Mesenchymal stem cell (in vitro differentiated cells and primary cell): ENCODE measurements around the gene BCL2L11.

ENCODE experiments used
- DNase-seq: peaks from one replicate; pipeline ENCODE4 v3.0.0-alpha.2; 2013
- H2AFZ ChIP-seq: one replicate; pipeline ENCODE4 v1.6.1; 2013; ENCODE audit warnings: low read depth, mild to moderate bottlenecking, control low read depth, inconsistent platforms, low read length, moderate library complexity
- H2AK5ac ChIP-seq: 2 replicates; pipeline ENCODE4 v1.6.1; 2013; ENCODE audit warnings: low read length, moderate library complexity, mild to moderate bottlenecking, inconsistent platforms; ENCODE audit not compliant: severe bottlenecking
- H2BK120ac ChIP-seq: one replicate; pipeline ENCODE4 v1.6.1; 2013; ENCODE audit warnings: low read depth, mild to moderate bottlenecking, inconsistent platforms, low read length, moderate library complexity
- H2BK12ac ChIP-seq, 2 experiments: one replicate each; pipeline ENCODE4 v1.6.1; 2013; ENCODE audit warnings: inconsistent platforms in 2 of 2, low read length in 2 of 2, mild to moderate bottlenecking in 2 of 2, moderate library complexity in 2 of 2, control low read depth in 1 of 2
- H2BK15ac ChIP-seq: one replicate; pipeline ENCODE4 v1.6.1; 2013; ENCODE audit warnings: mild to moderate bottlenecking, low read depth, inconsistent platforms; ENCODE audit not compliant: poor library complexity, severe bottlenecking
- H2BK5ac ChIP-seq: 2 replicates; pipeline ENCODE4 v1.6.1; 2013; ENCODE audit warnings: low read depth, mild to moderate bottlenecking, low read length, control low read depth, inconsistent platforms; ENCODE audit not compliant: poor library complexity, severe bottlenecking
- H3K14ac ChIP-seq, 2 experiments: one replicate each; pipeline ENCODE4 v1.6.1; 2013; ENCODE audit warnings: inconsistent platforms in 2 of 2, low read length in 2 of 2, control low read depth in 1 of 2, mild to moderate bottlenecking in 1 of 2, moderate library complexity in 1 of 2
- H3K18ac ChIP-seq, 2 experiments: one replicate each; pipeline ENCODE4 v1.6.1; 2013; ENCODE audit warnings: inconsistent platforms in 2 of 2, low read length in 2 of 2, control low read depth in 1 of 2, low read depth in 1 of 2, mild to moderate bottlenecking in 1 of 2
- H3K23ac ChIP-seq, 2 experiments: one replicate each; pipeline ENCODE4 v1.6.1; 2013; ENCODE audit warnings: inconsistent platforms in 2 of 2, low read length in 2 of 2, mild to moderate bottlenecking in 2 of 2, moderate library complexity in 2 of 2, control low read depth in 1 of 2
- H3K27ac ChIP-seq: 2 replicates; pipeline ENCODE4 v1.5.1; 2013; ENCODE audit warnings: mild to moderate bottlenecking, moderate library complexity, low read length, control low read depth, inconsistent platforms; ENCODE audit not compliant: poor library complexity, severe bottlenecking
- H3K27me3 ChIP-seq, 2 experiments: 2 replicates each; pipeline versions ENCODE4 v1.6.1 to v1.7.0; 2013; ENCODE audit warnings: low read length in 2 of 2, mild to moderate bottlenecking in 2 of 2, moderate library complexity in 2 of 2, control low read depth in 1 of 2, inconsistent platforms in 1 of 2; ENCODE audit not compliant: control insufficient read depth in 1 of 2, insufficient read depth in 1 of 2
- H3K36me3 ChIP-seq, 2 experiments: 2 replicates each; pipeline versions ENCODE4 v1.6.1 to v1.7.0; 2013; ENCODE audit warnings: low read length in 2 of 2, control low read depth in 1 of 2, inconsistent platforms in 1 of 2, low read depth in 1 of 2, mild to moderate bottlenecking in 1 of 2; ENCODE audit not compliant: insufficient read depth in 2 of 2, control insufficient read depth in 1 of 2
- H3K4ac ChIP-seq, 2 experiments: one replicate each; pipeline ENCODE4 v1.6.1; 2013; ENCODE audit warnings: inconsistent platforms in 2 of 2, low read length in 2 of 2, mild to moderate bottlenecking in 2 of 2, moderate library complexity in 2 of 2, control low read depth in 1 of 2, low read depth in 1 of 2
- H3K4me1 ChIP-seq: 2 replicates; pipeline ENCODE4 v1.6.1; 2013; ENCODE audit warnings: low read depth, low read length, control low read depth; ENCODE audit not compliant: control insufficient read depth, insufficient read depth
- H3K4me2 ChIP-seq: 2 replicates; pipeline ENCODE4 v1.6.1; 2013; ENCODE audit warnings: low read length, mild to moderate bottlenecking, inconsistent platforms; ENCODE audit not compliant: poor library complexity, severe bottlenecking
- H3K4me3 ChIP-seq, 2 experiments: 2 replicates each; pipeline versions ENCODE4 v1.5.1 to v1.7.0; 2013; ENCODE audit warnings: low read length in 2 of 2, mild to moderate bottlenecking in 2 of 2, control low read depth in 1 of 2, low read depth in 1 of 2; ENCODE audit not compliant: insufficient read depth in 1 of 2
- H3K79me1 ChIP-seq: replicated peaks from 2 replicates; pipeline ENCODE4 v1.6.1; 2013; ENCODE audit warnings: mild to moderate bottlenecking, control low read depth, low read length, inconsistent platforms; ENCODE audit not compliant: poor library complexity, severe bottlenecking
- H3K9ac ChIP-seq: 2 replicates; pipeline ENCODE4 v1.7.0; 2013; ENCODE audit warnings: mild to moderate bottlenecking, low read length, moderate library complexity
- H3K9me3 ChIP-seq: 2 replicates; pipeline ENCODE4 v1.7.0; 2013; ENCODE audit warnings: mild to moderate bottlenecking, low read length; ENCODE audit not compliant: control insufficient read depth
- H4K8ac ChIP-seq: one replicate; pipeline ENCODE4 v1.6.1; 2013; ENCODE audit warnings: inconsistent platforms, mild to moderate bottlenecking, low read length, moderate library complexity
- H4K91ac ChIP-seq: one replicate; pipeline ENCODE4 v1.6.1; 2013; ENCODE audit warnings: mild to moderate bottlenecking, low read length, inconsistent platforms
- WGBS: methylation state at CpG from one replicate; pipeline ENCODE4 v1.1.7; 2013; ENCODE audit warnings: mixed read lengths; 5-methylcytosine and 5-hydroxymethylcytosine counted together

The BCL2L11 gene

DNA sequence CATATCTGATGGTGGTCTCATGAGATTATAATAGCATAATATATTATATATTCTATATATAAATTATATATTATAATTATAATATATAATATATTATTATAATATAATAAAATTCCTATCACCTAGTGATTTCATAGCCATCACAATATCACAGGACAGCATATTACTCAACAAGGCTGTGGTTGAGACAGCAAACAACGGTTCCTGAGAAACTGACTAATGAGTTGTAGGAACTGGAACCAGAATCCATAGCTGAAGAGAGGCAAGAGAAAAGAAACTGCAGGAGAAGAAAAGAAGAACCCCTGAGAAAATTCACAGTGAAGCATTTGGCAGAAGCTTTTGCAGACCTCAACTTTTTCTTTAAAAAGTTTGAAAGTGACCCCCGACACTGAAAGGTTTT, 84.0 kb downstream of the BCL2L11 start:
- no peak overlapping the region for H3K18ac ChIP-seq
- H3K14ac ChIP-seq: no peak overlapping the region
- H3K23ac ChIP-seq: no peak overlapping the region
- peaks cover 5 to 11% of the 10 kb centered on the region in 2 experiments for H3K36me3 ChIP-seq
- no peaks in the 10 kb centered on the region for H3K27me3 ChIP-seq
- peaks cover 9% of the 10 kb centered on the region for H3K4me1 ChIP-seq
- H2AK5ac ChIP-seq: no peak overlapping the region
- no peak overlapping the region for H2BK120ac ChIP-seq
- H2AFZ ChIP-seq: no peak overlapping the region
- H4K8ac ChIP-seq: no peak overlapping the region
- no peak overlapping the region for H3K27ac ChIP-seq
- no peak overlapping the region for H2BK15ac ChIP-seq
- H3K4ac ChIP-seq: no peak overlapping the region
- no peaks in the 10 kb centered on the region for H3K9me3 ChIP-seq
- no peak overlapping the region for H2BK12ac ChIP-seq
- WGBS: 100% methylated on average over 2 of the region's 2 CpGs
- H2BK5ac ChIP-seq: no peak overlapping the region
- H3K4me3 ChIP-seq: no peak overlapping the region
- H3K9ac ChIP-seq: no peak overlapping the region
- H4K91ac ChIP-seq: no peak overlapping the region
- no peak for DNase-seq
- no peaks in the 10 kb centered on the region for H3K79me1 ChIP-seq
- H3K4me2 ChIP-seq: no peak overlapping the region

DNA sequence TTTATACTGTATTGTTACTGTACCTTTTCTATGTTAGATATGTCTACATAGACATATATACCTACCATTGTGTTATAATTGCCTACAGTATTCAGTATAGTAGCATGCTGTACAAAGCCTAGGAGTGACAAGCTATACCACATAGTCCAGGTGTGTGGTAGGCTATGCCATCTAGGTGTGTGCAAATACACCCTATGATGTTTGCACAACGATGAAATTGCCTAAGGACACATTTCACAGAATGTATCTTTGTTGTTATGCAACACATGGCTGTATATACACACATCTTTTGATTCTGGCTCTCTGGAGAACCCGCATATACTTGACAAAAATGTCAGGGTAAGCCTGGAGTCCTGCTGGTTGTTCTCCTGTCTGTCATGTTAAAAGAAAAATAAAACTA, 85.1 kb downstream of the BCL2L11 start:
- Histone ChIP-seq H3K14ac (no peak overlapping the region), H3K27ac (no peak overlapping the region), H3K27me3 (no peaks in the 10 kb centered on the region), H2BK5ac (no peak overlapping the region), H2BK120ac (no peak overlapping the region), H3K18ac (no peak overlapping the region), H3K4ac (no peak overlapping the region), H3K4me3 (no peak overlapping the region), H2BK12ac (no peak overlapping the region), H3K36me3 (peaks cover 0 to 11% of the 10 kb centered on the region in 2 experiments), H3K4me1 (peaks cover 9% of the 10 kb centered on the region), H3K9me3 (no peaks in the 10 kb centered on the region), H2BK15ac (no peak overlapping the region), H4K8ac (no peak overlapping the region), H2AK5ac (no peak overlapping the region), H3K79me1 (no peaks in the 10 kb centered on the region), H4K91ac (no peak overlapping the region), H3K23ac (no peak overlapping the region), H3K9ac (no peak overlapping the region), H2AFZ (no peak overlapping the region), H3K4me2 (no peak overlapping the region)
- DNase-seq: no peak
- WGBS: 100% methylated on average over 2 of the region's 2 CpGs

DNA sequence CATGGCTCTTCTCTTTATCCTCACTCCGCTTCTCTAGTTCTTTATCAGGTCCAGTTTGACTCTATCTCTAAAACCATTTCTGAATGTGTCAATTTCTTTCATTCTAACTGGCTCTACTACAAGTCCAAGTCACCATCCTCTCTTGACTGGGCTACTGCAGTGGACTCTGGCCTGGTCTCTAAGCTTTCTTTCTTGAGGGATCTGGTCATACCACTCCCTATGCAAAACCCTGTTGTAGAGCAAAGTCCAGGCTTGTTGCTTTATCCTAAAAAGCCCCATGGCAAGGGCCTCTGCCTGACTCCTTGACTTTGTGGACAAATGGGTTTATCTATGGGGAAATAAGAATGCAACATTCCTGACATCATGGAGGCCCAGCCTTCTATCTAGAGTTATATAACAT, 87.1 kb downstream of the BCL2L11 start:
- H2AK5ac ChIP-seq: no peak overlapping the region
- no peak overlapping the region for H3K14ac ChIP-seq
- no peak overlapping the region for H2AFZ ChIP-seq
- no peak overlapping the region for H3K4me3 ChIP-seq
- H2BK5ac ChIP-seq: no peak overlapping the region
- no peak overlapping the region for H4K8ac ChIP-seq
- no peak overlapping the region for H2BK15ac ChIP-seq
- no peaks in the 10 kb centered on the region for H3K27me3 ChIP-seq
- H3K9ac ChIP-seq: no peak overlapping the region
- no peak overlapping the region for H3K4ac ChIP-seq
- peaks cover 0 to 11% of the 10 kb centered on the region in 2 experiments for H3K36me3 ChIP-seq
- no peak for DNase-seq
- H3K4me2 ChIP-seq: no peak overlapping the region
- H4K91ac ChIP-seq: no peak overlapping the region
- no peak overlapping the region for H3K23ac ChIP-seq
- H2BK12ac ChIP-seq: no peak overlapping the region
- H3K18ac ChIP-seq: no peak overlapping the region
- H3K27ac ChIP-seq: no peak overlapping the region
- no peaks in the 10 kb centered on the region for H3K79me1 ChIP-seq
- H3K9me3 ChIP-seq: no peaks in the 10 kb centered on the region
- no peak overlapping the region for H2BK120ac ChIP-seq
- H3K4me1 ChIP-seq: peaks cover 6% of the 10 kb centered on the region
- WGBS: 100% methylated on average over 1 of the region's 1 CpG

DNA sequence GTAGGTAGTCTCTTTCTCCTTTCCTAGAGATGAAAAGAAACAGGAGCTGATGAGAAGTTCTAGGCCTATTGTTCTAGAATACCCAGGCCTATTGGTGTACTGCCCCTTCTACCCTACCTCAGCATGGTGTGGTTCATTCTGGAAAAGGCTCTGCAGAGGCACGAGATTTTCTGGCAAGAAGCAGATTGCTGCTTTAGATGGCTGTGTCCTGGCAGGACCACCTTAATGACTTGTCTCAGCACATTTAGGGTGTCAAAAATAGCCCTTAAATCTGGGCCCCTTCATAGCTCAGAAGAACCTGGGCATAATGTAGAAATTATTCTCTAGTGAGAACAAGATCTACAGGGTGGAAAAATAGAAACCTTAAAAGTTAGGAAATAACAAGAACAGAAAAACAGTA, 87.9 kb downstream of the BCL2L11 start:
- no peak overlapping the region for H4K91ac ChIP-seq
- H3K27ac ChIP-seq: no peak overlapping the region
- no peak overlapping the region for H4K8ac ChIP-seq
- no peak overlapping the region for H3K4me3 ChIP-seq
- peaks cover 5% of the 10 kb centered on the region for H3K4me1 ChIP-seq
- H2BK12ac ChIP-seq: no peak overlapping the region
- H3K23ac ChIP-seq: no peak overlapping the region
- peaks cover 4% of the 10 kb centered on the region for H3K9me3 ChIP-seq
- WGBS: 94% methylated on average over 1 of the region's 1 CpG
- H2BK120ac ChIP-seq: no peak overlapping the region
- H2AFZ ChIP-seq: no peak overlapping the region
- H3K79me1 ChIP-seq: no peaks in the 10 kb centered on the region
- H3K9ac ChIP-seq: no peak overlapping the region
- H3K14ac ChIP-seq: no peak overlapping the region
- peak overlapping the region; percentile 6 for H2AK5ac ChIP-seq
- no peak overlapping the region for H3K4me2 ChIP-seq
- peaks cover 0 to 11% of the 10 kb centered on the region in 2 experiments for H3K36me3 ChIP-seq
- H3K18ac ChIP-seq: no peak overlapping the region
- no peaks in the 10 kb centered on the region for H3K27me3 ChIP-seq
- H2BK5ac ChIP-seq: no peak overlapping the region
- no peak overlapping the region for H3K4ac ChIP-seq
- no peak overlapping the region for H2BK15ac ChIP-seq
- no peak for DNase-seq
